AG04449 (cell line): Measurements from ENCODE around the gene LRRC45.

Source experiments
- CTCF ChIA-PET: fragments of 350-600 bp; formaldehyde crosslinking; extraction: SDS; loops from one replicate; lab custom pipeline; 2021; ENCODE audit warnings: antibody characterized with exemption; lab: Yijun Ruan, JAX
- POLR2A ChIA-PET: fragments of 400-600, 350-600 bp; formaldehyde crosslinking; extraction: SDS; loops from one replicate; lab custom pipeline; 2020; ENCODE audit warnings: antibody characterized with exemption, inconsistent platforms; lab: Yijun Ruan, JAX
- DNase-seq: peaks from one replicate; pipeline ENCODE4 v3.0.0-alpha.2; 2010; ENCODE audit warnings: low read depth, low spot score
- H3K4me3 ChIP-seq: 2 replicates; pipeline ENCODE4 v1.5.1; 2011; ENCODE audit warnings: low read depth, mild to moderate bottlenecking, control low read depth, low read length
- CTCF ChIP-seq: IDR thresholded peaks from one replicate; pipeline ENCODE4 v1.5.1; 2011; ENCODE audit warnings: mild to moderate bottlenecking, moderate library complexity, low read length, control low read depth, inconsistent platforms; ENCODE audit not compliant: insufficient read depth; ENCODE audit errors: missing control alignments

LRRC45 gene

DNA sequence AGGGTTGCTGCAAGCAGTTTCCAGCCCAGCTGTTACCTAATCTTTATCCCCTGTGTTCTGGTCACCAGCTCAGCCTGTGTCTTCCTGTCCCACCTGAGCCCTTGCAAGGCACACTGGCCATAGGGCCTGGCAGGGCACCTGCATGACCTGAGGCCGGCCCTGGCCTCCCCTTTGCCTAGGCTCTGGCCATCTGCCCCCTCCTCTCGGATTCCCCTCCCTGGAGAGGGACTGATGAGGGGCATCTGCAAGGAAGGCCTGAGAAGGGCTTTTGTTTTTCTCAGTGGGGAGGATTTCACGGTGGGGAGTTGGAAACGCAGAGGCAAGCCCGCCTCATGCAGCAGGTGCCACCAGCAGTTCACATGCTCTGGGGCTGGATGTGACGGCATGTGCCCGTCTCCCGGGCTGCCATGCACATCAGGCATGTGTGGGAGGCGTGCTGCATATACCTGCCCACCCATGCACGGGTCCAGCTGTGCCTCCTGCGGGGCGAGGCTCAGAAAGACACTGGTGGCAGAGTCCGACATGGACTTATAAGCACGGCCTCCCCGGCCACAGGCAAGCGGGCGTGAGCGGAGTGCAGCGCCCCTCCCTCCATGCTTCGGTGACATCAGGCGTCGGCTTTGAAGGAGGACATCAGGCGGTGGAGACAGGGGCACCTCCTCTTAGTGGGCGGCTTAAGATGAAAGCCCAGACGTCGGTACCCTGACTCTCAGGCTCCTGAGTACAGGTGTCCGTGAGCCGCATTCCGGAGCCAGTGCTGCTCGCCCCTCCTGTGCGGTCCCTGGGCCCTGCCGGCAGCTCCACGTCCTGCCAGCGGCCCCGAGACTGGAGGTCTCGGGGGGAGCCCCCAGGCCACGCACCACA is 29.1 kb upstream of the LRRC45 start:
- CTCF ChIA-PET = interaction anchor here (0.8 to 3.1 kb wide), 3 partner anchors 13 to 34 kb away, joined by 3 to 13 read pairs (median 3); no protein-coding TSS in a partner anchor
- no peak for DNase-seq
- TF ChIP-seq CTCF = no peak
- H3K4me3 ChIP-seq = no peak overlapping the region
- POLR2A ChIA-PET = no interaction called here

DNA sequence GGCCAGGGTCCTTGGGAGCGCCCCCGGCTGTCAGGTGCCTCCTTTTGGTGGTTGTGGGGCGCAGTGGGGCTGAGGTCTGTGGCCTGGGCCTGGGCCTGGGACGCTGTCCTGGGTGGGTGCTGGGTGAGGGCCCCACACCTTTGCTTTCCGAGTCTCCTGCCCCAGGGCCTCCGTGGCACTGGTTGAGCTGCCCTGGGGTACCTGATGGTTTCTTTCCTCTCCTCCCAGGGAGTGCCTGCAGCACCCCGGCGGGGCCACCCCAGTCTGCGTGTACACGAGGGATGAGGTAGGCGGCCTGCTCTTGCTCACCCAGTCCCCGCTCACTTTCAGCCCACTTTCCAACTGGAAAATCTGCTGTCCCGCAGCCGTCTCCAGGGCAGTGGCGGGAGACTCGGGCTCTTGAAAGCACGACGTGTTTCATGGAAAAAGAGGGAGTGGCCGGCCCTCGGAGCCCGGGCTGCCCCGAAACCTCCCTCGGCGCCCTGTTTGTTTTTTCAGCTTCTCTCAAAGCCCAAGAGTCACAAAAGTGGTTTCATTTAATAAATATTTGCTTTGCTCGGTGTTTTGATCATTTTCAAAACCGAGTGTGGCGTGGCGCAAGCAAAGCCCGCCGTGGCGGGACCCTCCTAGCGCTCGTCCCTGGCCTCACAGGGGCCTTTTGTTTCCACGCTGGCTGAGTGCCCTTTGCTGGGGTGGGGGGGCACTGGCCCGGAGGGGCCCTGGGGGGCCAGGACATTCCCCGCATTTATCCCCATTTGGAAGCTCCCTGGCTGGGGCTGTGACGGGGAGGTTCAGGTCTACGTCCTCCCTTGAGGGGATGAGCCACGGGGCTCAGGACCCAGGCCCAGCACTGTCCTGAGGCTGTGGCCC is 28.3 kb upstream of the LRRC45 start:
- DNase-seq = no peak
- ChIA-PET POLR2A (no interaction called here), CTCF (interaction anchor here (0.8 to 1.1 kb wide), 2 partner anchors 14 to 35 kb away, joined by 3 read pairs; no protein-coding TSS in a partner anchor)
- no peak for TF ChIP-seq CTCF
- no peak overlapping the region for H3K4me3 ChIP-seq

DNA sequence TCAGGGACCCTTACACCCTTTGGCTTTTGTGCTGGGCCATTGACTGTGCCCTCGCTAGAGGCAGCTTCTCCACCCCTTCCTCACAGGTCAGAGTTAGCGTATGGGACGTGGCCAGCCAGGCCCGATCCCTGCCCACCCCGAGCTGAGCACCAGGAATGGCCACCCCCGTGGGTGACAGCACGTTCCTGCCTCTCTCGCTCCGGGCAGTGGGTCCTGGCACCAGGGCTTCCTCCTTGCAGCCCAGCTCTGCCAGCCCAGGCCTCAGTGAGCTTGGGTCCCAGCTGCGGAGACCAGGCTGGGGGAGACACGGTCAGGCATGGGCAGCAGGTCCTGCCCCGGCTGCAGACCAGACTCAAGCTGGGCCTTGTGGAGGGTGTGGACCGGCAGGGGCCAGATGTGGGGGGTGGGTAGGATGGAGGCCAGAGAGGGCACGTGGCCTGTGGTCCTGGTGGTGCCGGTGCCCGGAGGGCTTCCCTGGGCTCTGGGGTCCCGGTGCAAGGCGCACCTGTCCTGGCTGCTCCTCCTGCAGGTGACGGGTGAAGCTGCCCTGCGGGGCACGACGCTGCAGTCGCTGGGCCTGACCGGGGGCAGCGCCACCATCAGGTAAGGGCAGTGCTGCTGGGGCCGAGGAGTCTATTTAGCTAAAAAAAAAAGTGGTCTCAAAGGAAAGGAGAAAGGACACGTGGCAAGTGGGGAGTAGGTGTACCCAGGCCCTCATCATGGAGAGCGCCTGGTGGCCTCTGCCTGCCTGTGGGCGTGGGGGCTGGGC is 27.5 kb upstream of the LRRC45 start:
- no peak for DNase-seq
- POLR2A ChIA-PET = no interaction called here
- CTCF ChIA-PET = interaction anchor here (1.5 kb wide), 1 partner anchor 26 kb away, joined by 5 read pairs; the partner anchor contains the start of gene CENPX
- no peak overlapping the region for H3K4me3 ChIP-seq
- no peak for TF ChIP-seq CTCF

GRCh38 chr17:81996232-81996756 is 26.8 kb upstream of the LRRC45 start:
- no peak overlapping the region for H3K4me3 ChIP-seq
- no peak for TF ChIP-seq CTCF
- DNase-seq = no peak
- ChIA-PET CTCF (interaction anchor here (1.5 kb wide), 1 partner anchor 26 kb away, joined by 5 read pairs; the partner anchor contains the start of gene CENPX), POLR2A (no interaction called here)

DNA sequence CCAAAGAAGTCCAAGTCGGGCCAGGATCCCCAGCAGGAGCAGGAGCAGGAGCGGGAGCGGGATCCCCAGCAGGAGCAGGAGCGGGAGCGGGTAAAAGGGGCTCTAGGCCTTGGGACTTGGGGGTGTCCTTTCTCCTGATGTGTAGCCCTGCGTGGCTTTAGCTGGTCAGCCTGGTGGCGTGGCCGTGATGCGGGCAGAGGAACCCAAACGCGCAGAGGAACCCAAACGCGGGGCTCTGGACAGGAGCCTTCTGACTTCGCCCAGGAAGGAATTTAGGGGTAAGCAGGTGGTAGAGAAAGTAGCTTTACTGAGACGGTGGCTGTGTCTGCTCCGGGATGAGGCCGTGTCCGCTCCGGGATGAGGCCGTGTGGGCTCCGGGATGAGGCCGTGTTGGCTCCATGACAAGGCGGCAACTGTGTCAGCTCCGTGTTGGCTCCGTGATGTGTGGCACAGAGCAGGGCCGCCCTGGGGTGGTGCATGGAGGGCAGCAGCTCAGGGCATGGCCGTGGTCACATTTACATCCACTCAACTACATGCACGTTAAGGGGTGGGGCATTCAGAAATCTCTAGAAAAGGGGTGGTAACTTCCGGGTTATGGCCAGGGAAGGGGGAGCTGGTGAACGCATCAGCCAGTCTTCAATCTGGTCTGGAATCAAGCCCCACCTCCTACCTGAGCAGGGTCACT is 26.2 kb upstream of the LRRC45 start:
- H3K4me3 ChIP-seq = no peak overlapping the region
- DNase-seq = no peak
- POLR2A ChIA-PET = no interaction called here
- no peak for TF ChIP-seq CTCF
- CTCF ChIA-PET = interaction anchor here (1.5 to 1.7 kb wide), 2 partner anchors 25 to 37 kb away, joined by 5 to 6 read pairs; partner anchors contain the start of gene CENPX
